WTC11 (cell line): ENCODE measurements around the gene HDGFL3. TPM values are rescaled to one million over a fixed set of nuclear protein-coding genes. Genes with fewer than 3 reads are reported as not detected.

ENCODE experiments used
- ATAC-seq: fragments of 200-7000 bp; cut with Tn5 transposase; 2 replicates; pipeline ENCODE4 v1.10.0; 2021; ENCODE audit warnings: mild to moderate bottlenecking, moderate library complexity
- CTCF ChIA-PET: fragments of 300-600 bp; sonication (Branson Sonifier 250); formaldehyde crosslinking; loops from one replicate; lab custom pipeline; 2021; ENCODE audit warnings: antibody characterized with exemption; lab: Charles Lee
- POLR2A ChIA-PET: fragments of 350-600 bp; sonication (Branson Sonifier 250); formaldehyde crosslinking; loops from one replicate; lab custom pipeline; 2021; ENCODE audit warnings: antibody characterized with exemption; lab: Charles Lee
- DNase-seq: peaks from one replicate; pipeline ENCODE4 v3.0.0; 2021; ENCODE audit warnings: low spot score
- H3K27ac Mint-ChIP-seq: 2 replicates; pipeline ENCODE4 v1.8.0; 2021; ENCODE audit warnings: mixed read lengths
- H3K27me3 Mint-ChIP-seq: 2 replicates; pipeline ENCODE4 v1.8.0; 2021; ENCODE audit warnings: low read depth, mild to moderate bottlenecking, moderate library complexity, mixed read lengths
- H3K36me3 Mint-ChIP-seq: 2 replicates; pipeline ENCODE4 v1.8.0; 2021; ENCODE audit warnings: mixed read lengths
- H3K4me1 Mint-ChIP-seq: 2 replicates; pipeline ENCODE4 v1.8.0; 2022; ENCODE audit warnings: mixed read lengths
- H3K4me3 Mint-ChIP-seq: 2 replicates; pipeline ENCODE4 v1.8.0; 2021; ENCODE audit warnings: mild to moderate bottlenecking, moderate library complexity, mixed read lengths
- H3K9me3 Mint-ChIP-seq: 2 replicates; pipeline ENCODE4 v1.8.0; 2021; ENCODE audit warnings: mixed read lengths
- ATF3 ChIP-seq: sonication (generic); formaldehyde crosslinking; conservative IDR thresholded peaks from 2 replicates; pipeline ENCODE4 v1.8.1; 2022; ENCODE audit warnings: mild to moderate bottlenecking, missing genetic modification reagents
- CBFB ChIP-seq: sonication (generic); formaldehyde crosslinking; IDR thresholded peaks from 2 replicates; pipeline ENCODE4 v1.8.1; 2022; ENCODE audit warnings: mild to moderate bottlenecking, low read depth, missing genetic modification reagents
- CDX4 ChIP-seq: fragments of 250-450 bp; sonication (Bioruptor Pico); IDR thresholded peaks from 2 replicates; pipeline ENCODE4 v1.9.0; 2021; ENCODE audit warnings: moderate library complexity, mild to moderate bottlenecking, inconsistent platforms, borderline replicate concordance
- CREB1 ChIP-seq: sonication (generic); formaldehyde crosslinking; IDR thresholded peaks from 2 replicates; pipeline ENCODE4 v1.8.0; 2023; ENCODE audit warnings: mild to moderate bottlenecking, missing genetic modification reagents
- CREM ChIP-seq: sonication (generic); formaldehyde crosslinking; IDR thresholded peaks from 2 replicates; pipeline ENCODE4 v1.8.1; 2022; ENCODE audit warnings: mild to moderate bottlenecking, missing genetic modification reagents, moderate library complexity
- CTCF ChIP-seq: fragments of 200-600 bp; IDR thresholded peaks from 2 replicates; pipeline ENCODE4 v1.8.0; 2022; ENCODE audit warnings: antibody characterized with exemption
- E2F5 ChIP-seq: sonication (generic); formaldehyde crosslinking; IDR thresholded peaks from 2 replicates; pipeline ENCODE4 v1.8.1; 2022; ENCODE audit warnings: mild to moderate bottlenecking, moderate library complexity, missing genetic modification reagents
- FOXJ3 ChIP-seq: sonication (generic); formaldehyde crosslinking; IDR thresholded peaks from 2 replicates; pipeline ENCODE4 v1.9.0; 2021; ENCODE audit warnings: missing genetic modification reagents, mild to moderate bottlenecking, borderline replicate concordance
- MLX ChIP-seq: sonication (generic); formaldehyde crosslinking; IDR thresholded peaks from 2 replicates; pipeline ENCODE4 v1.8.1; 2023; ENCODE audit warnings: mild to moderate bottlenecking, missing genetic modification reagents, moderate library complexity
- MXD4 ChIP-seq: fragments of 250-450 bp; sonication (Bioruptor Pico); IDR thresholded peaks from 2 replicates; pipeline ENCODE4 v1.8.0; 2021; ENCODE audit warnings: mild to moderate bottlenecking, moderate library complexity, borderline replicate concordance
- PRDM15 ChIP-seq: sonication (generic); formaldehyde crosslinking; IDR thresholded peaks from 2 replicates; pipeline ENCODE4 v1.8.0; 2022; ENCODE audit warnings: missing genetic modification reagents
- RELA ChIP-seq: sonication (generic); formaldehyde crosslinking; IDR thresholded peaks from 2 replicates; pipeline ENCODE4 v1.8.1; 2022; ENCODE audit warnings: missing genetic modification reagents, mild to moderate bottlenecking, borderline replicate concordance
- STAT6 ChIP-seq: sonication (generic); formaldehyde crosslinking; conservative IDR thresholded peaks from 2 replicates; pipeline ENCODE4 v1.8.1; 2023; ENCODE audit warnings: mild to moderate bottlenecking, low read depth, missing genetic modification reagents, moderate library complexity
- USF1 ChIP-seq: sonication (generic); formaldehyde crosslinking; IDR thresholded peaks from 2 replicates; pipeline ENCODE4 v1.8.0; 2022; ENCODE audit warnings: mild to moderate bottlenecking, missing genetic modification reagents
- ZBTB43 ChIP-seq: sonication (generic); formaldehyde crosslinking; IDR thresholded peaks from 2 replicates; pipeline ENCODE4 v1.8.1; 2023; ENCODE audit warnings: mild to moderate bottlenecking, missing genetic modification reagents
- ZNF121 ChIP-seq: sonication (generic); formaldehyde crosslinking; IDR thresholded peaks from 2 replicates; pipeline ENCODE4 v1.8.0; 2023; ENCODE audit warnings: missing genetic modification reagents
- ZNF263 ChIP-seq: sonication (generic); formaldehyde crosslinking; IDR thresholded peaks from 2 replicates; pipeline ENCODE4 v1.8.1; 2022; ENCODE audit warnings: low read depth, mild to moderate bottlenecking, moderate library complexity, missing genetic modification reagents
- ZNF317 ChIP-seq: sonication (generic); formaldehyde crosslinking; IDR thresholded peaks from 2 replicates; pipeline ENCODE4 v1.8.1; 2023; ENCODE audit warnings: low read depth, mild to moderate bottlenecking, moderate library complexity, missing genetic modification reagents, borderline replicate concordance
- total RNA-seq: library from RNA; stranded (reverse); gene quantifications from 3 replicates; pipeline ENCODE4 v1.2.3, GENCODE V29; 2021

The HDGFL3 gene
- total RNA-seq, 1 experiment from 2014 or later = 124 TPM

- Mint-ChIP-seq H3K36me3 (peaks cover 3% of the 10 kb centered on the region), H3K4me3 (no peak overlapping the region), H3K4me1 (no peaks in the 10 kb centered on the region), H3K27me3 (no peaks in the 10 kb centered on the region), H3K27ac (no peak overlapping the region), H3K9me3 (no peaks in the 10 kb centered on the region)
- TF ChIP-seq ZNF263 (no peak), ATF3 (no peak), PRDM15 (CRISPR knock-in tag) (no peak), ZNF121 (CRISPR knock-in tag) (no peak), USF1 (CRISPR knock-in tag) (no peak), MLX (CRISPR knock-in tag) (no peak), ZBTB43 (CRISPR knock-in tag) (no peak), CDX4 (no peak), CBFB (CRISPR knock-in tag) (no peak), ZNF317 (no peak), CTCF (no peak), FOXJ3 (CRISPR knock-in tag) (no peak), E2F5 (CRISPR knock-in tag) (no peak)
- ATAC-seq (no peak), DNase-seq (no peak)
- POLR2A ChIA-PET = no interaction called here
- CTCF ChIA-PET = no interaction called here
These were observed 74.6 kb downstream of the HDGFL3 start for GRCh38 chr15:83132861-83133523.

- Mint-ChIP-seq H3K27me3 (no peaks in the 10 kb centered on the region), H3K4me1 (no peaks in the 10 kb centered on the region), H3K9me3 (no peaks in the 10 kb centered on the region), H3K27ac (no peak overlapping the region), H3K4me3 (no peak overlapping the region), H3K36me3 (no peaks in the 10 kb centered on the region)
- TF ChIP-seq CREB1 (no peak), STAT6 (CRISPR knock-in tag) (no peak), CBFB (CRISPR knock-in tag) (no peak), MXD4 (CRISPR knock-in tag) (no peak), RELA (CRISPR knock-in tag) (no peak), CREM (CRISPR knock-in tag) (no peak), E2F5 (CRISPR knock-in tag) (no peak)
- ATAC-seq (no peak), DNase-seq (no peak)
- POLR2A ChIA-PET = no interaction called here
- CTCF ChIA-PET = no interaction called here
These were observed 77.8 kb downstream of the HDGFL3 start for GRCh38 chr15:83129791-83130190.
